Panc1 (cell line): ENCODE measurements around the gene ECEL1. TPM values are rescaled to one million over a fixed set of nuclear protein-coding genes. Genes with fewer than 3 reads are reported as not detected.

ENCODE experiments used
- ATAC-seq: fragments of 200-7000 bp; cut with Tn5 transposase; 2 replicates; pipeline ENCODE4 v1.9.1; 2020; ENCODE audit warnings: mild to moderate bottlenecking, moderate library complexity
- BruUV-seq: library from RNA; stranded (reverse); fragments of 400-500 nt; replicated peaks from 2 replicates; lab custom pipeline; 2021; lab: Mats Ljungman, UMichigan
- CTCF ChIA-PET: fragments of 300-600 bp; sonication (Branson Sonifier 250); formaldehyde crosslinking; loops from one replicate; lab custom pipeline; 2022; ENCODE audit warnings: antibody characterized with exemption; lab: Charles Lee
- POLR2A ChIA-PET: fragments of 300-600 bp; sonication (Branson Sonifier 250); formaldehyde crosslinking; loops from one replicate; lab custom pipeline; 2022; ENCODE audit warnings: antibody characterized with exemption; lab: Charles Lee
- DNase-seq: peaks from one replicate; pipeline ENCODE4 v3.0.0-alpha.2; 2010; ENCODE audit warnings: low read depth, low spot score
- H3K27ac ChIP-seq: 2 replicates; pipeline ENCODE4 v1.5.1; 2011; ENCODE audit warnings: mild to moderate bottlenecking, low read length, inconsistent platforms
- H3K27me3 ChIP-seq: fragments of 200-500 bp; sonication (Bioruptor generic); 2 replicates; pipeline ENCODE4 v1.6.0; 2014; ENCODE audit warnings: low read length, inconsistent platforms; ENCODE audit not compliant: control insufficient read depth, insufficient read depth
- H3K36me3 ChIP-seq: fragments of 200-500 bp; sonication (Bioruptor generic); 2 replicates; pipeline ENCODE4 v1.5.1; 2014; ENCODE audit warnings: inconsistent platforms, mild to moderate bottlenecking, low read length, moderate library complexity; ENCODE audit not compliant: control insufficient read depth, insufficient read depth
- H3K4me1 ChIP-seq: 2 replicates; pipeline ENCODE4 v1.5.1; 2011; ENCODE audit warnings: inconsistent platforms, mild to moderate bottlenecking, low read length, moderate library complexity; ENCODE audit not compliant: control insufficient read depth, insufficient read depth
- H3K4me3 ChIP-seq, 2 experiments: 2 replicates each; pipeline ENCODE4 v1.5.1; 2011 to 2012; ENCODE audit warnings: low read depth in 2 of 2, low read length in 2 of 2, mild to moderate bottlenecking in 2 of 2, inconsistent platforms in 1 of 2, moderate library complexity in 1 of 2
- H3K9me3 ChIP-seq: fragments of 200-500 bp; sonication (Bioruptor generic); 2 replicates; pipeline ENCODE4 v1.5.1; 2014; ENCODE audit warnings: low read depth, mild to moderate bottlenecking, inconsistent platforms, low read length, moderate library complexity; ENCODE audit not compliant: control insufficient read depth, insufficient read depth
- CTCF ChIP-seq: fragments of 450-650 bp; IDR thresholded peaks from 2 replicates; pipeline ENCODE4 v1.5.1; 2017; ENCODE audit warnings: mild to moderate bottlenecking
- POLR2AphosphoS5 ChIP-seq: IDR thresholded peaks from 2 replicates; pipeline ENCODE4 v1.6.1; 2012; ENCODE audit warnings: mild to moderate bottlenecking, low read depth, low read length, moderate library complexity
- REST ChIP-seq, 2 experiments: IDR thresholded peaks; 2 replicates each; pipeline ENCODE4 v1.6.1; 2011 to 2012; ENCODE audit warnings: low read depth in 2 of 2, control low read depth in 1 of 2, low read length in 1 of 2, mild to moderate bottlenecking in 1 of 2, moderate library complexity in 1 of 2; ENCODE audit not compliant: insufficient read depth in 1 of 2
- SIN3A ChIP-seq: IDR thresholded peaks from 2 replicates; pipeline ENCODE4 v1.6.1; 2012; ENCODE audit warnings: low read depth, mild to moderate bottlenecking, low read length, moderate library complexity, borderline replicate concordance; ENCODE audit not compliant: insufficient read depth
- TCF7L2 ChIP-seq: IDR thresholded peaks from 2 replicates; pipeline ENCODE4 v1.6.1; 2011; ENCODE audit warnings: mild to moderate bottlenecking, low read depth, low read length, inconsistent platforms
- in situ Hi-C: cut with HindIII; loops from 2 replicates; pipeline ENCODE4 v1.10.0; 2016; ENCODE audit warnings: low sequenced_read_pairs, low pct_unique_long_range_greater_than_20kb
- intact Hi-C: fragments of 100-400 bp; cut with micrococcal nuclease; formaldehyde crosslinking; loops from one replicate; pipeline ENCODE4 v1.10.0; 2022; ENCODE audit not compliant: unreplicated experiment
- total RNA-seq: library from RNA; stranded (reverse); gene quantifications from one replicate; pipeline ENCODE4 v1.2.1, GENCODE V29; 2021; ENCODE audit not compliant: unreplicated experiment

The ECEL1 gene
- total RNA-seq, 1 experiment from 2014 or later = 2.9 TPM

DNA sequence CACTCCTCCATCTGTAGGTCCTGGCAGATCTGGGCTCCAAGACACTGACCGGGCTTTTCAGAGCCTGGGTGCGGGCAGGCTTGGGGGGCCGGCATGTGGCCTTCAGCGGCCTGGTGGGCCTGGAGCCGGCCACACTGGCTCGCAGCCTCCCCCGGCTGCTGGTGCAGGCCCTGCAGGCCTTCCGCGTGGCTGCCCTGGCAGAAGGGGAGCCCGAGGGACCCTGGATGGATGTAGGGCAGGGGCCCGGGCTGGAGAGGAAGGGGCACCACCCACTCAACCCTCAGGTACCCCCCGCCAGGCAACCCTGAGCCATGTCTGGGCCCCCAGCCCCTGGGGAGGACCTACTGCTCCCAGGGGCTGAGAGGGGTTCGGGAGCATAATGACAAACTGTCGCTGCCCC, 37.6 kb upstream of the ECEL1 start:
- H3K4me3 ChIP-seq = no peak overlapping the region
- no TSS peak for BruUV-seq
- intact Hi-C loops (loop anchor here (10.0 kb wide), 2 partner anchors 180 to 620 kb away; no protein-coding TSS in a partner anchor), in situ Hi-C loops (no loop called here)
- CTCF ChIA-PET = no interaction called here
- H3K27ac ChIP-seq = no peak overlapping the region
- no peaks in the 10 kb centered on the region for H3K27me3 ChIP-seq
- H3K4me1 ChIP-seq = peaks cover 6% of the 10 kb centered on the region; the same call in 1 of the 2 replicates
- TF ChIP-seq POLR2AphosphoS5 (no peak), SIN3A (no peak), TCF7L2 (no peak), CTCF (no peak), REST (IDR thresholded peaks at IDR 0.05; ENCODE audit: insufficient read depth in 1 of 2, low read depth in 2 of 2, low read length in 1 of 2) (no peak)
- POLR2A ChIA-PET = no interaction called here
- DNase-seq = no peak
- ATAC-seq = no peak
- no peaks in the 10 kb centered on the region for H3K36me3 ChIP-seq
- no peaks in the 10 kb centered on the region for H3K9me3 ChIP-seq

DNA sequence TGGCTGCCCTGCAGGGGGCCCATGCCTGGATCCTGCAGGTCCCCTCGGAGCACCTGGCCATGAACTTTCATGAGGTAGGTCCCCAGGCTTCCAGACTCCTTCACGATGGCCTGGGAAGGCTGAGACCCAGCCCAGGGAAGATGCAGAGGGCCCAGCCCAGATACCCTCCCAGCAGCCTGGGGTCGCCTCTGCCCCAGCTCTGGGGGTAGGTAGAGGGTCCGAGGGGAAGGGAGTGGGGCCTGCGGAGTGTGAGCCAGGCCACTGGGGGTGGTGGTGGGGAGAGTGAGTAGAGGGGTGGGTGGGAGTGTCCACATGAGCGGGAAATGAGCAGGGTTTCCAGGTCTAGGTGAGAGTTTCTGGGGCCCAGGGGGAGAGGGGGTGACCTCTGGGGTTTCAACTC, 37.1 kb upstream of the ECEL1 start:
- no TSS peak for BruUV-seq
- TF ChIP-seq SIN3A = no peak
- no peak for TF ChIP-seq CTCF
- TF ChIP-seq REST (IDR thresholded peaks at IDR 0.05; ENCODE audit: insufficient read depth in 1 of 2, low read depth in 2 of 2, low read length in 1 of 2) = no peak
- TF ChIP-seq POLR2AphosphoS5 = no peak
- TF ChIP-seq TCF7L2 = no peak
- Histone ChIP-seq H3K4me3 (no peak overlapping the region), H3K4me1 (peaks cover 6% of the 10 kb centered on the region; the same call in 1 of the 2 replicates), H3K27me3 (no peaks in the 10 kb centered on the region), H3K27ac (no peak overlapping the region), H3K36me3 (no peaks in the 10 kb centered on the region), H3K9me3 (no peaks in the 10 kb centered on the region)
- in situ Hi-C loops (no loop called here), intact Hi-C loops (loop anchor here (10.0 kb wide), 2 partner anchors 180 to 620 kb away; no protein-coding TSS in a partner anchor)
- no peak for ATAC-seq
- ChIA-PET POLR2A (no interaction called here), CTCF (no interaction called here)
- DNase-seq = no peak
